ENCODE results near the gene BEAN1.

DNA sequence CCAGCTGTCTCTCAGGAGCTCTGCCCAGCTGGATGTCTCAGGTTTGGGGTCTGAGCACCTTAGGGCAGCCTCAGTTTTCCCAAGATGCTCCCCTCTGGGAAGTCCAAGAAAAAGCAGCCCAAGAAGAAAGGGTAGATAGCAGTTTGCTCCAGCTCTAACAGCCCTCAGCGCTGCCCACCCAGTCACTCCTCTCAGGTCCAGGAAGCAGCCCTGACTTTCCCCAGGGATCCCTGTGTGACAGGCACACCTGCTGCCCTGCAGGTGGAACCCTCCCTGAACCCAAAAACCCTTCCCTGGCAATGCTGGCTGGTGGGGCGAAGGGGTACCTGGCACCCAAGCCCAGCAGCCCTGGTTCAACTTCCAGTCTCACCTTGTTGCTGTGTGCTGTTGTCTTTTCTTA, 48.1 kb downstream of the BEAN1 start:
- no peak for TF ChIP-seq POLR2A (IDR thresholded peaks at IDR 0.05)
- TF ChIP-seq, protein P1, sequence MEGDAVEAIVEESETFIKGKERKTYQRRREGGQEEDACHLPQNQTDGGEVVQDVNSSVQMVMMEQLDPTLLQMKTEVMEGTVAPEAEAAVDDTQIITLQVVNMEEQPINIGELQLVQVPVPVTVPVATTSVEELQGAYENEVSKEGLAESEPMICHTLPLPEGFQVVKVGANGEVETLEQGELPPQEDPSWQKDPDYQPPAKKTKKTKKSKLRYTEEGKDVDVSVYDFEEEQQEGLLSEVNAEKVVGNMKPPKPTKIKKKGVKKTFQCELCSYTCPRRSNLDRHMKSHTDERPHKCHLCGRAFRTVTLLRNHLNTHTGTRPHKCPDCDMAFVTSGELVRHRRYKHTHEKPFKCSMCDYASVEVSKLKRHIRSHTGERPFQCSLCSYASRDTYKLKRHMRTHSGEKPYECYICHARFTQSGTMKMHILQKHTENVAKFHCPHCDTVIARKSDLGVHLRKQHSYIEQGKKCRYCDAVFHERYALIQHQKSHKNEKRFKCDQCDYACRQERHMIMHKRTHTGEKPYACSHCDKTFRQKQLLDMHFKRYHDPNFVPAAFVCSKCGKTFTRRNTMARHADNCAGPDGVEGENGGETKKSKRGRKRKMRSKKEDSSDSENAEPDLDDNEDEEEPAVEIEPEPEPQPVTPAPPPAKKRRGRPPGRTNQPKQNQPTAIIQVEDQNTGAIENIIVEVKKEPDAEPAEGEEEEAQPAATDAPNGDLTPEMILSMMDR (IDR thresholded peaks at IDR 0.05): no peak

All from Peyer's patch (tissue), 4 donors.